Gastrocnemius medialis (tissue), 4 donors: Measurements from ENCODE around the gene ATG7.

Experiments
- CTCF ChIP-seq, 5 experiments: fragments of 450-650 bp in 3 of 5; fragments of 200-600 bp in 2 of 5; sonication (generic) in 2 of 5; IDR thresholded peaks in 4 of 5; conservative IDR thresholded peaks in 1 of 5; 1 replicate in 4 of 5; 2 replicates in 1 of 5; pipeline ENCODE4 v1.5.1; 2016 to 2019; ENCODE audit warnings: antibody characterized with exemption in 5 of 5, mild to moderate bottlenecking in 3 of 5, moderate library complexity in 3 of 5
- POLR2A ChIP-seq, 2 donors: fragments of 450-650 bp; IDR thresholded peaks; one replicate each; pipeline ENCODE4 v1.6.1; 2017; ENCODE audit warnings: antibody characterized with exemption in 2 of 2, mild to moderate bottlenecking in 2 of 2, moderate library complexity in 2 of 2

DNA sequence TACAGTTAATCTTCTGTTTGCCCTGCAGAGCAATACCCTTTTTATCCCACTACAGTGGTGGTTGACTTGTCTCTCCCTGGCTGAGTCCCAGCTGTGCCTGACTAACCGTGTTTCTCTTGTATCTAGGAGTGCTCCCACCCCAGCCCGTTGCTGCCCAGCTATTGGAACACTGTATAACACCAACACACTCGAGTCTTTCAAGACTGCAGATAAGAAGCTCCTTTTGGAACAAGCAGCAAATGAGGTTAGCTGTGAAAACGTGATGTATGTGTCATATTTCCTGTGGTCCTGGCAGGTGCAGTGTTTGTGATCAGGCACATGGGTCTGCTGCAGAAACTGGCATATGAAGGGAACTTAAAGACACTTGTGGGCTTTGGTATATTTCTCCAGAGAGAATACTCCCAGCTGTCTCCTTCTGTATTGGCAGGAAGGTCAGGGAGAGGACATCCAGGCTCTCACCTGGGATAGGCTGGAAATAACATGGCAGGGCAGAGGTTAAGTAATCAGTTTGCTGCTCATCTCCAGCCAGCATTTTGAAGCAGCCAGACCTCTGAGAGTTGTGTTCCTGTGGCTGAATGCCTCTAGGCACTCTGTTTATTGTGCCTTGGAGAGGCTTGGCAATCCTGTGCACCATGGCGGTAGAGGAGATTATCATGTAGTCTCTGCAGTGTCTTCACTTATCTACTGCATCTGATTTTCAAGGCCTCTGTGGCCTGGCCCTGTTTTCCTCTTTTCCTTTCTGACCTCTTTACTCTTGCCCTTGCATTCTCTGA lies 34.8 kb downstream of the ATG7 start:
- TF ChIP-seq POLR2A (IDR thresholded peaks at IDR 0.05) (no peak), CTCF (IDR thresholded peaks at IDR 0.05 in 4 of 5, conservative IDR thresholded peaks at IDR 0.05 in 1 of 5) (no peak)
